Stimulated activated naive CD4-positive, alpha-beta T cell treated with Interleukin-2 at 50 U/mL for 16 hours (primary cell): ENCODE measurements around the gene PIAS2.
"Not testable (repeated sequence)": the region's sequence is repeated elsewhere in the genome, so short reads cannot be mapped to it uniquely, and the experiment has no call there.

Experiments
- DNase-seq: peaks from one replicate; lab custom pipeline; 2025; lab: John Stamatoyannopoulos, UW

Gene PIAS2

DNA sequence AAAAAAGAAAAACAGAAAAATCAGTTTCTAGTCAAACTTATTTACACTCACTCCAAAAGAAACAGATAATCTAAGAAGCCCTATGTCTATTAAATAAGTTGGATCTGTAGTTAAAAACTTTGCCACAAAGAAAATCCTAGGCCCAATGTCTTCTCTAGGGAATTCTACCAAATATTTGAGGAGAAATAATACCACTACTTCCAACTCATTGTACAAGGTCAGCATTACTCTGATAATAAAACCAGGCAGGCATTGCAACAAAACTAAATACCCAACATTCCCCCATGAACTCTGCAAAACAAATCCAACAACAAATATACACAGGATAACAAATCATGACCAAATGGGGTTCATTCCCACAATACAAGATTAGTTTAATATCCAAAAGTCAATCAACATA is 86.7 kb downstream of the PIAS2 start:
- DNase-seq: no peak

DNA sequence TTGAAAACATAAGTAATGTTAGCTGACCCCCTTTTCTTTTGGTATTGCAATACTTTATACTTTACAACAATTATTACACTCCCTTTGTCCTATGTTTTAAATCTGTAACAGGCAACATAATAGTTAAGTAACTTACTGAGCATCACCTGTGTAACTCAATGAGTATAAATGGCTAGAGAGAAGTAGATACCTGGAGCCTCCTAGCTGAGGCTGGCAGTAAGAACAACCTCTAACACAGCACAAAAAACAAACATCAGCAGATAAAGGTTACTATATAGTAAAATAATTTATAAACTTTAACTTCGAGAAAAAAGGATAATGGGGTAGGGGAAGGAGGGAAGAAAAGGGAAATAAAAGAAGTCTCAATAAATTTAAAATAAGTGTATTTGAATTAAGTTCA is 87.4 kb downstream of the PIAS2 start:
- DNase-seq: no peak

- no peak for DNase-seq
Measured at GRCh38 chr18:46829531-46829930, 87.8 kb downstream of the PIAS2 start.

DNA sequence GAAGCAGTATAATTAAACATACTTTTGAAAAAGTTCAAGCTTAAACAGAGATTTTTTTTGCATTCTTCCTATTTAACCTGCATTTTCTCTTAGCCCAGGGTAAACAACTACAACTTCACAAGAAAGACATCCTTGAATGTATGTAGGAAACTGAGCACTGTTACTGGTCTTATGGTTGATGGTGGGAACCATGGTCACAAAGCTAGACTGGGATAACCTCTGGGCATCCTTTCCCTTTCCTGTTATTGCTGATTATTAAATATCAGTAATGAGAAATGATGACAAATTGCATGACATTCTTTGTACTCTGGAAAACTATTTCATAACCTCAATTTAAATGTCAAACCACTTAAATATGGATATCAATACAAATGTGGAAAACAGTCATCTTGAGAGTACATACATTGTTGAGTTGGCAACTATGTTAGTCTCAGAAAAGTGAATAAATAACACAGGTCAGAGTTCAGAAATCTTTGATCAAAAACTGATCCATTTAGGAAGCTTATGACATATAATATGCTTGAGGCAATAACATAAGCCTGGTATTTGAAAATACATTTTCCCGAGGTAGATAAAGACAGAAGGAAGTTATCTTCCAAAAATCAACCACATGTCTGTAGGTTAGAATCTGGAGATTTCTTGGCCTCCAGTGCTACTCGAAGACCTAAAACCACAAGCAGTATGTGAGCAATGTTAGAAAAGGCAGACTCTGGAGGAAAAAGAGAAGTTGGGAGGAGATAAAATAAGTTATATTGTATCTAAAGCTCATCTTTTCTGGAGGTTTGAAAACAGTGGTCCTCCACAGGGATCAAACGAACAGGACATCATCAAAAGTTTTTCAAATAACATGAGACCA is 95.2 kb downstream of the PIAS2 start:
- no peak for DNase-seq

DNA sequence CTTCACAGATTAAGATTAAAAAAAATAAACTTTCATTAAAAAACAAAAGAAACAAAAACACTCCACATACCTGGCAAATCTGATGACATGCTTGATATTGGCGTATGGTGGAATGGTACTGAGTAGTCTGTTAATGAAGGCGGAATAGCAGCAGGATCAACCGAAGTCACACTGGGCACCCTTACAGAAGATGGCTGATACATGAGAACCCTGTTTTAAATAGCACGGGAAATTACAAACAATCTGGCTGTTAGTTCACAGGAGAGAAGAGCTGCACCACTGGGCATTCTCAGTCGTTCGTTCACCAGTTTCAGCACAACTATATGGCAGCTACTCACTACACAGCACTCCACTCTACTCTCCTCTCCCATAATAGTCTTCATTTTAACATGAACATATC is 96.4 kb downstream of the PIAS2 start:
- DNase-seq: no peak

GRCh38 chr18:46815661-46816060 is 101.6 kb downstream of the PIAS2 start:
- DNase-seq: no peak

- DNase-seq: no peak
Measured at GRCh38 chr18:46814399-46814798, 102.9 kb downstream of the PIAS2 start.

DNA sequence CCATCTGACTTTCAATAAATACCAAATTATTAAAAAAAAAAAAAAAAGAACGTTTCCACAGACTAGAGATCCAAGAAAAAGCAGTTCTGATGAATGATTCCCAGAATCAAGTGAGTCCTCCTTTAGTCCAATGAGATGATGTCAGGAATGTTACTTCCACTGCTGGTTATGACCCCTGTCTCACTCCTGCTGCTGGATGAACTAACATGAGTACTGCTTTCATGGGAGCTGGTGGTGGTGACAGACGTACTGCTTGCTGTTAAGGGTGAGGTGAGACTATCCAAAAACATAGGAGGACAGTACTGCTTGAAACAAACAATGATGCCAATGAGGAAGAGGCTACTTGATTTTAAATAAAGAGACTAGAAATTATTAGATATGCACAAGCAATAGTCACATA is 105.0 kb downstream of the PIAS2 start:
- DNase-seq: no peak

- DNase-seq: no peak
Measured at GRCh38 chr18:46810481-46811000, 106.8 kb downstream of the PIAS2 start.

DNA sequence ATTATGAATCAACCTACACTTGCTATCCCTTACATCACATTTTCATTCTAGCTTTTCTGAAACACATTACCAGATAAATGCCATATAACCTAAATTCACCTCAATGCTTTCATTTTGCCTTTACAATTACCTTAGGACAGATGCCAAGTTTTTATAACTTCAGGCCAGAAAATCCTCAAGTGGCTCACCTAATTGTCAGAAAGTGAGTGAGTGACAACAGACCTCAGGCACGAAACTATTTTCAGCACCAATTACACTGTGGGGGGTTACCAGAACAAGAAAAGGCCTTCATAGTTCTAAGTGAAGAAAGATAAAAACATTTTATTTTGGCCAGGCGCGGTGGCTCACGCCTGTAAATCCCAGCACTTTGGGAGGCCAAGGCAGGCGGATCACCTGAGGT is 108.2 kb downstream of the PIAS2 start:
- no peak for DNase-seq

GRCh38 chr18:46795945-46796344 is 121.4 kb downstream of the PIAS2 start:
- not testable (repeated sequence) for DNase-seq

- no peak for DNase-seq
Measured at GRCh38 chr18:46794607-46795006, 122.7 kb downstream of the PIAS2 start.

GRCh38 chr18:46793565-46793964 is 123.7 kb downstream of the PIAS2 start:
- DNase-seq: no peak

DNA sequence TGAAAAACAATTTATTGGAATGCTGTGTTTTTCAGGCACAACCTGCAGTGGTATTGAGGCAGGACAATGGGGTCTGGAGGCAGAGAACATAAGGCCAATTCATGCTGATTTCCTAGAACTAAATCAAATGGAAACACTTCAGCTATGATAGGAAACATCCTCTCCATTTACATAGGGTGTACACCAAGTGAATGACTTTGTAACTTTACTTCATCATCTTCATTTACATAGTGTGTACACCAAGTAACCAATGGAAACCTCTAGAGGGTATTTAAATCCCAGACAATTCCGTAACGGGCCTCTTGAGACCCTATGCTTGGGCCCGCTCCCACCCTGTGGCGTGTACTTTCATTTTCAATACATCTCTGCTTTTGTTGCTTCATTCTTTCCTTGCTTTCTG is 128.2 kb downstream of the PIAS2 start:
- no peak for DNase-seq

DNA sequence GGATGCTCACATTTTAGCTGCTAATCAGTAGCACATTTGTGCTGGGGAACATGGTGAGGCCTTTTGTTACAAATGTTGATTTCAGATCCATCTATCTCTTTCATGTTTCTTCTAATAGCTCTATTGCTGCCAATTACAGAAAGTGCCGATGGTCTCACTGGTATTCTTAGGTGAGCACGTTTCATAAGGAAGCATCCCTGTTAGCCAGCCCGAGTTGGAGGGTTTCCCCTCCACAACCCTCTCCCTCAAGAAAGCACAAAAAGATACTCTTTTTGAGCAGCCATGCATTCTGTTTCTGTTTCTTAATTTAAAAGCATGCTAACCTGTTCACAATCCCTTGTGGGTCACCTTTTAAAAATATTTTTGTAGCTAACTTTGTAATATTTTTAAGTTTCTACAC is 129.6 kb downstream of the PIAS2 start:
- DNase-seq: no peak

- DNase-seq: no peak
Measured at GRCh38 chr18:46772357-46772756, 144.9 kb downstream of the PIAS2 start.

DNA sequence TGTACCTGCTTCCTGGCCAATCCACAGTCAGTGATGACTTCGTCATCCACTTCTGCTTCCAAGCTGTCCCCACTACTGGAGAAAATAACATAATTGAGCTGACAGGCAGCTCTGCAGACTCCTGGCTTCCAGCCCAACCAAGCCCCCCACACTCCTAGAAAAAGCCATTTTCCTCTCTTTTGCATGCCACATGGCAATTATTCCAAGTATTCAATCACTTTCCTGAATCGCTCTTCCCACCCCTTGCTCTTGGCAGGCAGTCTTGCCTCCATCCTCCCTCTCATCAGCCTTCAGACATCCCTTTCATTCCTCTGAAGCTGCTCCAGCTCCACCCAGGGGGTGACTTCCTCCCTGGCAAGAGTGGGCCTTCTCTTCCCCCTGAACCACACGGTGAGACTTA is 146.2 kb downstream of the PIAS2 start:
- no peak for DNase-seq

DNA sequence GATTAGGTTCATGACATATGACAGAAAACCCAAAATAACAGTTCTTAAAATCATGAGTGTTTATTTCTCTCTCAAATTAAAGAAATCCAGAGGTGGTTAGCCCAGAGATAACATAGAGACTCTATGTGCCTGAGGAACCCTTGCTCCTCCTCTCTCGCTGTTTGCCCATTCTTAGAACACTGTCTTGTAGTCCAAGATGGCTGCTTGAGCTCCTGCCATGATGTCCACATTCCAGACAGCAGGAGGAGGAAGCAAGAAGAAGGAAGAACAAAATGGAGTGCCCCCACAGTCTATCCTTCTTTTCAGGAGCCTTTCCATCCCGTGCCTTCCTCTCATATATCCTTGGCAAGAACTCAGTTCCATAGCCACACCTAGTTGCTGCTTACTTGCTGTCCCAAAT is 146.6 kb downstream of the PIAS2 start:
- DNase-seq: no peak

- no peak for DNase-seq
Measured at GRCh38 chr18:46768166-46768921, 149.0 kb downstream of the PIAS2 start.

DNA sequence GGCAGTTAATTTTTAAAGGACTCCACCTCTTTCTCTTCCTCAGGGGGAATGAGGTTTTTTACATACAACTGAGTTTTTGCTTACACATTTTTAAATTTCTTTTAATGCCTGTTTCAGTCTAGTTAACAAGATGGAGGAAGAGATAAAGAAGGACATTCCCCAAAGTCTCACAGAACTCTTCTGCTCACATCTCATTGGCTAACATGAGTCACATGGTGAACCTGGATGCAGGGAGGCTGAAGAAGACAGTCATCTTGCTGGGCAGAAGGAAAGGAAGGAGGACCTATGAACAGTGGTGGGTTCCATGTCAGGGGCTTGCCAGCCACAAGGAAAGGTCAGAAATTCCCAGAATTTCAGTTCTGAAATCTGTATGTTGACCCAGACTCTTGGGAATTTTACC is 150.1 kb downstream of the PIAS2 start:
- DNase-seq: no peak

GRCh38 chr18:46764586-46764985 is 152.7 kb downstream of the PIAS2 start:
- no peak for DNase-seq

GRCh38 chr18:46761059-46761769 is 156.1 kb downstream of the PIAS2 start:
- no peak for DNase-seq

DNA sequence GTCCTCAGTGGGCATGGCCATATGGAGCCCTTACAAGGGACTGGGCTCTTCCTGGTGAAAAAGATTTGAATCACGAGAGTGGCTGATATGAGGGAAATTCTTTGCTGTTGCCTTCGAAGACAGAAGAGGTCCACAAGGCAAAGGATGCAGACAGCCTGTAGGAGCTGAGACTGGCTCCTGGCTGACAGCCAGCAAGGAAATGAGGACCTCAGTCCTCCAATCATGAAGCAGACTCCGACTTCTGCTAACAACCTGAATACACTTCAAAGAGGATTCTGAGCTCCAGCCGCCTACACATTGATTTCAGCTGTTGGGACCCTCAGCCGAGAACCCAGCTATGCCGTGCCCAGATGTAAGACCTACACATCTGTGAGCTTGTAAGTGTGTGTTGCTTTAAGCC is 157.4 kb downstream of the PIAS2 start:
- no peak for DNase-seq
